Type B pancreatic cell (in vitro differentiated cells): ENCODE measurements around the gene GPR63. TPM values are rescaled to one million over a fixed set of nuclear protein-coding genes. Genes with fewer than 3 reads are reported as not detected.

Experiments
- DNase-seq: peaks from one replicate; pipeline ENCODE4 v3.0.0; 2021; ENCODE audit warnings: mixed read lengths; ENCODE audit not compliant: unreplicated experiment; ENCODE audit errors: extremely low spot score
- H3K27ac Mint-ChIP-seq: 2 replicates; pipeline ENCODE4 v1.8.0; 2021; ENCODE audit warnings: mild to moderate bottlenecking, mixed read lengths
- H3K27me3 Mint-ChIP-seq: 2 replicates; pipeline ENCODE4 v1.8.0; 2021; ENCODE audit warnings: mixed read lengths
- H3K36me3 Mint-ChIP-seq: 2 replicates; pipeline ENCODE4 v1.8.0; 2021; ENCODE audit warnings: mixed read lengths
- H3K4me1 Mint-ChIP-seq: one replicate; pipeline ENCODE4 v1.8.0; 2021; ENCODE audit warnings: mixed read lengths; ENCODE audit not compliant: unreplicated experiment
- H3K4me3 Mint-ChIP-seq: 2 replicates; pipeline ENCODE4 v1.8.0; 2021; ENCODE audit warnings: mild to moderate bottlenecking, mixed read lengths
- H3K9me3 Mint-ChIP-seq: 2 replicates; pipeline ENCODE4 v1.8.0; 2021; ENCODE audit warnings: mixed read lengths
- total RNA-seq: library from RNA; stranded (reverse); gene quantifications from 2 replicates; pipeline ENCODE4 v1.2.1, GENCODE V29; 2021; ENCODE audit warnings: low replicate concordance
- TF ChIP-seq, protein P1 (sequence below): fragments of 200-600 bp; sonication (generic); conservative IDR thresholded peaks from 2 replicates; pipeline ENCODE4 v1.5.0; 2021; ENCODE audit warnings: antibody characterized with exemption, mild to moderate bottlenecking

GPR63 gene
- total RNA-seq, 1 donor from 2014 or later: 4.0 TPM

DNA sequence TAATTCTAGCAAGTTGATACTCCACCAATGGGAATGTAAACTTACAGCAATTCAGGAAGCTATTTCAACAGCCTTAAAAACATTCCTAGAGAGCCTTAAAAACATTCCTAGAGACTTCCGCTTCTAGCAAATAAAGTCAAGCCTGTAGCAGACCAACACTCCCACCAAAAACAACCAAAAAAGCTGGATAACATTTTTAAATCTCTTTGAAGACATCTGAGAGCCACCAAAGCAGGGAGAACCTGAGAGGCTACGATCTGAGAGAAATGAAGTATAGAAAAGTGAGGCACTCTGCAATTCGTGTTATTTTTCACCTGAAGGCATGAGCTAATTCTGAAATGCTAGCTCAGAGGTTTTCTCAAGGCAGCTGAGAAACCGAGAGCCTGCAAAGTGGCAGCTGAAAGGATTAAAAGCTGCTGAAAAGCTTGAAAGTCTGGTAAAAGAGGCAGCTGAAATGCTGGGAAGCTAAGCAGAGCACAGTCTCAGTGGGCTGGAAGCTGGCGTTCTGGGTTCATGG is 20.9 kb downstream of the GPR63 start:
- Mint-ChIP-seq H3K4me1 (peaks cover 10% of the 10 kb centered on the region), H3K27ac (peak overlapping the region; percentile 65), H3K9me3 (no peaks in the 10 kb centered on the region), H3K4me3 (peak overlapping the region; percentile 80), H3K27me3 (no peaks in the 10 kb centered on the region), H3K36me3 (no peaks in the 10 kb centered on the region)
- TF ChIP-seq, protein P1, sequence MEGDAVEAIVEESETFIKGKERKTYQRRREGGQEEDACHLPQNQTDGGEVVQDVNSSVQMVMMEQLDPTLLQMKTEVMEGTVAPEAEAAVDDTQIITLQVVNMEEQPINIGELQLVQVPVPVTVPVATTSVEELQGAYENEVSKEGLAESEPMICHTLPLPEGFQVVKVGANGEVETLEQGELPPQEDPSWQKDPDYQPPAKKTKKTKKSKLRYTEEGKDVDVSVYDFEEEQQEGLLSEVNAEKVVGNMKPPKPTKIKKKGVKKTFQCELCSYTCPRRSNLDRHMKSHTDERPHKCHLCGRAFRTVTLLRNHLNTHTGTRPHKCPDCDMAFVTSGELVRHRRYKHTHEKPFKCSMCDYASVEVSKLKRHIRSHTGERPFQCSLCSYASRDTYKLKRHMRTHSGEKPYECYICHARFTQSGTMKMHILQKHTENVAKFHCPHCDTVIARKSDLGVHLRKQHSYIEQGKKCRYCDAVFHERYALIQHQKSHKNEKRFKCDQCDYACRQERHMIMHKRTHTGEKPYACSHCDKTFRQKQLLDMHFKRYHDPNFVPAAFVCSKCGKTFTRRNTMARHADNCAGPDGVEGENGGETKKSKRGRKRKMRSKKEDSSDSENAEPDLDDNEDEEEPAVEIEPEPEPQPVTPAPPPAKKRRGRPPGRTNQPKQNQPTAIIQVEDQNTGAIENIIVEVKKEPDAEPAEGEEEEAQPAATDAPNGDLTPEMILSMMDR: no peak
- DNase-seq: no peak

DNA sequence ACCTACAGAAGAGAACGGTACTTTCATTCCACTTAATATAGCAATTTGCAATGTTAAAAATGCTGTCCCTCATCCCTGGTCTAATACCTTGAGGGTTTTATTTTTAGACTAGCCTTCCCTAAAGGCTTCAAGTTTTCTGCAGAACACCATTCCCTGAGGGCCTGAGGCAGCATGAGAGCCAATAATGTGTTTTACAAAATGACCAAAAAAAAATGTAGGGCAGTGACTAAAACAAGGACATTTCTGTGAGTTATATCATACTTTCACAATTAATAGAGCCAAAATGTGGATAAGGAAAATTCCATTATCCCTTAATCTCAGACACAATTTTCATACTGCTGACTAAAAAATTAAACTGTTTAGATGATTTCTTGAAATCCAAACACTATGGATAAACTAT is 22.7 kb downstream of the GPR63 start:
- TF ChIP-seq, protein P1: no peak

DNA sequence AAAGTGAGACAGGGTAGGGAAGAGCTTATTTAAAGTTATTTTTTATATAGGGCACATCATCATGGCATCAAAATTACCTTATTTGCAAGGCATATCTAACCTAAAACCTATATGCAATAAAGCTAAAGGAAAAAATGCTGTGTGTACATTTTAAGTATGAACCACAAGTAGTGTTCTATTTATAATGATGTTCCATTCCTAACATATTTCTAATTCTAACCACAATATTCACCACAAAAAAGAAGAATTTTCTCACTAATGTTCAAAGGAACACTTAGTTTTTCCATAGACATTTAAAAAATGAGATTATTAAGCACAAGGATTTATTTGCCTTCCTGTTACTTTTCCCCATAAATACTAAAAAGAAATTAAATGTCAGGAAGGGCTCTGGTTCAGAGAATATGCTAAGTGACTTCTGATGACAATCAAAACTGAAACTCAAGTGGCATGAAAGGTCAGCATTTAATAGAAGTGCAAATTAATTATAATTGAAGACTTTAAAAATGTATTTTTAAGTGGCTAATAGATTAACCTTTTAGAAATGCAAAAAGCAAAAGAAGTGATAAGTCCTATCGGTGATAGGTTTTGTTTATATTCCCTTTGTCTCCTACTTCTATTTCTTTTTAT is 25.1 kb downstream of the GPR63 start:
- H3K4me1 Mint-ChIP-seq: peaks cover 10% of the 10 kb centered on the region

More for the DNA sequence above, 22.7 kb downstream of the GPR63 start:
- Mint-ChIP-seq H3K27ac (no peak overlapping the region), H3K27me3 (no peaks in the 10 kb centered on the region), H3K4me3 (no peak overlapping the region), H3K4me1 (peaks cover 10% of the 10 kb centered on the region), H3K36me3 (no peaks in the 10 kb centered on the region), H3K9me3 (no peaks in the 10 kb centered on the region)
- no peak for DNase-seq

DNA sequence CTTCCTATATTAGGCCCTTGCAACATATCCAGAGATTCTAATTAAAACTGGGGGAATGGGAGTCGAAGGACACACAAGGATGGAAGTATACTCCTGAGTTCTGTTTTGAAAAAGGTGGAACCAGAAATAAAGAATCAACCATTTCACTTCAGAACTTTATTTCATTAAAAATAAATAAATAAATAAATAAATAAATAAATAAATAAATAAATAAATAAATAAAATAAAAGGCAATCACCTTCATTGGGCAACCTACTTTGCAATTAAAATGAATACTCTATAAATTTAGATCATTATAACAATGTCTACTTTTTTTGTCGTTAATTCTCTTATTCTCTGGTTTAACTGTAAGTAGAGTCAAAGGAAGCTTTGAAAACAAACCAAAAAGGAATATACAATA is 25.6 kb downstream of the GPR63 start:
- H3K36me3 Mint-ChIP-seq: no peaks in the 10 kb centered on the region
- no peak overlapping the region for H3K4me3 Mint-ChIP-seq
- no peak overlapping the region for H3K27ac Mint-ChIP-seq
- H3K9me3 Mint-ChIP-seq: no peaks in the 10 kb centered on the region
- no peaks in the 10 kb centered on the region for H3K27me3 Mint-ChIP-seq
- TF ChIP-seq, protein P1: no peak
- no peak for DNase-seq
- peaks cover 6% of the 10 kb centered on the region for H3K4me1 Mint-ChIP-seq

More for the DNA sequence above, 25.1 kb downstream of the GPR63 start:
- Mint-ChIP-seq H3K27me3 (no peaks in the 10 kb centered on the region), H3K4me3 (no peak overlapping the region), H3K27ac (no peak overlapping the region), H3K9me3 (no peaks in the 10 kb centered on the region), H3K36me3 (no peaks in the 10 kb centered on the region)
- no peak for DNase-seq
- TF ChIP-seq, protein P1: no peak

DNA sequence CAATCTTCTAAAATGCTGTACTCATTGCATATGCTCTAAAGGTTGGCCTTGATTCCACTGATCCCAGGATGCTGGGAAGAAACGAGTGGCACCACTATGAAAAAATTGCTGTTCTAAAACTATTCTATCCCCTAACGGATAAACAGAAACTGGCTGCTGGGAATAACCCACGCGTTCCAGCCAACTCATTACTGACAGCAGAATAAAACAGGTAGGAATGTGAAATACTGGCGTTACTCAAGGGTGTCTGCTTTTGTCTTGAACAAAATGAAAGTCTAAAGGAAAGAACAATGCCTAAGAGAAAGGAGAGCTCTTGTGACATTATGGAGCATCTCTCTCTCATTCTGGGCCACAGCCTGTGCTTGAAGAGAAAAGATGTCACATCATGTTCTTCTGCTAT is 26.1 kb downstream of the GPR63 start:
- Mint-ChIP-seq H3K9me3 (no peaks in the 10 kb centered on the region), H3K4me1 (peaks cover under 1% of the 10 kb centered on the region), H3K36me3 (no peaks in the 10 kb centered on the region), H3K27ac (no peak overlapping the region), H3K27me3 (no peaks in the 10 kb centered on the region), H3K4me3 (no peak overlapping the region)
- TF ChIP-seq, protein P1: no peak
- DNase-seq: no peak
